Stimulated activated CD4-positive, alpha-beta T cell treated with anti-CD3 and anti-CD28 coated beads, Interleukin-12 subunit alpha, Interleukin-12 subunit beta, amount 100 ng/mL, for 4 hours (primary cell): ENCODE data around the gene ACP7.
"Not testable (repeated sequence)": the region's sequence is repeated elsewhere in the genome, so short reads cannot be mapped to it uniquely, and the experiment has no call there.

Experiments
- DNase-seq: peaks from one replicate; pipeline ENCODE4 v3.0.0-alpha.2; 2020

The ACP7 gene

DNA sequence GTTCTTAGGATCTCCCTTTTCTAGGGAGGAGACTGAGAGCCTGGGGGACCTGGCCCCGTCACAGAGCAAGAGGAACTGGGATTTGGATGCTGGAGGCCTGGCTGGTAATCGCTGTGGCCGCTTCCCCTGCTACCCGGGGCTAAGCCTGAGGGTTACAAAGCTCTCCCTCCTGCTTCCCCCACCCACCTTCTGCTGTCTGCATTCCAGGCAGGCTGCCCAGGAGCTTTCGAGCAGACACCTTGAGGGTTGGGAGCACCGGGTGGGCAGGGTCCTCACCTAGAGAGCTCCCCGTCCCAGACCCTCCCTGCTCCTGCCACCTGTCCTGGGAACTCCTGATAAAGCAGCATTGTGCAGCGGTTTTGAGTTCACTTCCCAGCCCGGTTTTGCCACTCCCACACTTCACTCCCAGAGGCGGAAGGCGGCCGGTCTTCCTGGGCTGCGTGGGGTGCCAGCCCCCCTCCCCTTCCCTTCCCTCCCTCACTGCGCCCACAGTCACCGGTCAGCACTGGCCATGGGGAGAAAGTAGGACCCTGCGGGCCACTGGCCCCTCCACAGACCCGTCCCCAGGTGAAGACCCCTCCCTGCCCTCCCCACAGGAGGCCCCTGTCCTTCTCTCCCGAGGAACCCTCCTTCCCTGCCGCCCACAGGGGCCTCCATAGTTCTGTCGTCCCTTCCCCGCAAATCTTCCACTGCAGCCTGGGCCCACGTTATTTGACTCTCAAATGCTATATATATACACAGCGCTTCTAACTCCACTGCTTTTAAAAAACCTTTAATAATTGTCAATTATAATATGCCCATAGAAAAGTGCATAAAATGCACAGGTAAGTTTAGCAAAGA, 49.5 kb downstream of the ACP7 start:
- no peak for DNase-seq

DNA sequence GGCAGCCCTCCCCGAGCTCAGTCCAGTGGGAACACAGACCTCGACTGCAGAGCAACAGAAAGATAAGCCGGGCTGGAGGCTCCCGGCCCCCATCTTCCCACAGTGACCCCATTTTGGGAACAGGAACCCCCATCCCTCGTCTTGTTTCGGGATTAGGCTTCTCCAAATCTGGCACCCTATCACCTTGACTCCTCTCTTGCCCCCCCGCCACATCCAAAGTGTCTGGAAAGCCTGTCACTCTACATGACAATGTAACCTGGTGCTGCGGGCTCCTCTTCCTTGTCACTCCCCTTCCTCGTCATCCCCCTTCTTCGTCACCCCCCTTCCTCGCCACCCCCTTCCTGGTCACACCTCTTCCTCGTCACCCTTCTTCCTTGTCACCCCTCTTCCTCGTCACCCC, 51.5 kb downstream of the ACP7 start:
- DNase-seq = no peak

DNA sequence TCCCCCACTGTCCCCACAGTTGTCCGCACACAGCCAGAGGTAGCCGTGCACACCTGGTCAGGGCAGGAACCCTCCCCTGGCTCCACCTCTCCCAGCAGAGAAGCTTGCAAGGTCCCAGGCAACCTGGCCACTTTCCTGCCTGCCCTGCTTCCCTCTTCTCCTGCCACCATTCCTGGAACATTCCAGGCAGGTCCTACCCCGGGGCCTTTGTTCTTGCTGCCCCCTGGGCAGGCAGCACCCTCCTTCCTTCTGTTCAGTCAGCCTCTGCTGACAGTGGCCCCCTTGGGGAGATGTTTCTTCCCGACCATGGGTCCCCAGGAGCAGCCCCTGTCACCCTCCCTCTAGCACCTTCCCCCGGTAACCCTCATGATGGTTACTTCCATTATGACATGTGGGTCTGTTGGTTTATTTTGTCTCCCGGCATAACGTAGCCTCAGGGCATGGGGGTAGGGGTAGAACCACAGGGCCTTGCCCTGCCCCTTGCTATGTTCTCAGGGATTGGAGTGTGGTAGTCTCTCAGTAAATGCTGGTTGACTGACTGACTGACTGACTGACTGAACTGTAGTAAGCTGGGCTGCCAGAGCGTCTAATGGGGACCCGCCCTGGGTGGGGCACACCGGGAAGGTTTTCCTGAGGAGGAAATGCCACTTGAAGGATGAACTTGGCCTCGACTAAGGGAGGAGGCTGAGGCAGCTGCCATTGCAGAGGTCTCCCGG, 52.2 kb downstream of the ACP7 start:
- no peak for DNase-seq

DNA sequence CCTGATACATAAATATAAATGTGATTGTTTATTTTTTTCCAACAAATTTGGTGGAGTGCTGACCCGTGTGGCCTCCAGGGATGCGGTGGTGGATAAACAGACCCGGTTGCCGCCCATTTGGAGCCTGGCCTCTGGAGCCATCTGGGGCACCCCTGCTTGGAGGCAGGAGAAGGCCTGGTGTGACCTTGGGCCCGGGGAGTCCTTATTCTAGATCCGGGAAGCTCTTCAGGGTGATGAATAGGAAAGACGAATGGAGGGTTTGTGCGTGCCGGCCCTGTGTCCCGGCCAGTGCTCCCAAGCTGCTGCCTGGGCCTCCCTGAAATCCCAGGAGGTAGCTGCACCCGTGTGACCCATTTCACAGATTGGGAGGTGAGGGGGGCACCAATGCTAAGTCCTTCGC, 53.0 kb downstream of the ACP7 start:
- DNase-seq = no peak

DNA sequence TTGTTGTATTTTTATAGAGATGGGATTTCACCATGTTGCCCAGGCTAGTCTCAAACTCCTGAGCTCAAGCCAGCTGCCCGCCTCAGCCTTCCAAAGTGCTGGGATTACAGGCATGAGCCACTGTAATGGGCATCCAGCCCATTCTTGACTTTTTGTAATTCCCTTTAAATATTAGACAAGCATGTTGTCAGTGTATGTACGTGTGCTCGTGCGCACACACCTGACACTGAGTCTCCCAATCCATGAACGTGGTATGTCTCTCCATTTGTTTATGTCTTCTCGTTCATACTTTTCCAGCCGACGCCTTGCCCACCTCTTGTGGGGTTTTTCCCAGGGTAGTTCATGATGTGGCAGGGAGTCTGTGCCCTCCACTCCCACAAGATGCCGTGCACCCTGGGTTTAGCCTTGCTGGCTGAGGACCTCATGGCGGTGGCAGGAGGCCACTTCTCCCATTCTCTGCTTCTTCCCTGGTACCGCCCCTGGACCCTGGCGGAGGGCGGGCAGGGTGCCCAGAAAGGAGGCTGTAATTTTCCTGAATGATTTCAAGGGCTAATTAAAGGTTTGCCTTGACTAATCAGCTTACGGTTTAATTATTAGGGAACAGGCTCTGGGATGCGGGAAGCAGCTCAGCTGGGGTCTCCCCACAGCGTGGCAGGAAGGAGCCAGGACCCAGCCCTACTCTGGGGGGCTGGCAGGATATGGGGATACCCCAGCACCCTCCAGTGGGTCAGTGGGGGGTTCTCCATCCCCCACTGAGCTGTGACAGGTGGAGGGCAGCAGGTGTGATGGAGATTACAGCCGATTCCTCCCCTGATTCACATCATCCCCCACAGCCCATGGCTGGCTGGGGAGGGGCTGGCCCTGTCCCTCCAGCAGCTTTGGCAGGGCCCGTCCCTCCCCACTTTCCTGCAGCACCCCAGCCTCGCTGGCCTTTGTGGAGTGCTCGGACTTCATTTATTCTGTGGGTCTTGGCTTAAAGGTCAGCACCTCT, 54.3 kb downstream of the ACP7 start:
- DNase-seq = no peak

DNA sequence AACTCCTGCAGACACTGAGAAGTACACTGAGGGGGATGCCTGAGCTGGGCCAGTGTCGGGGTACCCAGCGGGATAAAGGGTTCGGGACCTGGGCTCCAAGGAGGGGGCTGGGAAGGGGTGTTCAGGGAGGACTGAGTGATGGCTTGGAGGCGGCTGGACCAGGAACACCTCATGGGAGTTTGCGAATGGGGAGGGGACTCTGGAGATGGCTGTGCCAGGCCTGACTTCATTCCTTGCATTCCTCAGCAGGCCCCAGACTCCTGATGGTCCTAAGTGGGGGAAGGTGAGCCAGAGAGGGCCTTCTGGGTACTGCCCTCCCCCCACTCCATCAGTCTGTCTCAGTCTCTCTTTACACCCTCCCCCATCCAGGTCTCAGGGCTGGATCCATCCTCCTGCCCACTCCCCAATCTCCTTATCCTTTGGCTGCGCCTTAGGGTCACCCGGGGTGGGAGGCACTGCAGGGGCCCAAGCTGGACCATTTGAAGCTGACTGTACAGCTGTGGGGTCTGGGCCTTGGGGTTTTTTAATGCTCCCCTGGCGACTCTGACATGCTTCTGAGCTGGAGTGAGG, 55.2 kb downstream of the ACP7 start:
- no peak for DNase-seq

DNA sequence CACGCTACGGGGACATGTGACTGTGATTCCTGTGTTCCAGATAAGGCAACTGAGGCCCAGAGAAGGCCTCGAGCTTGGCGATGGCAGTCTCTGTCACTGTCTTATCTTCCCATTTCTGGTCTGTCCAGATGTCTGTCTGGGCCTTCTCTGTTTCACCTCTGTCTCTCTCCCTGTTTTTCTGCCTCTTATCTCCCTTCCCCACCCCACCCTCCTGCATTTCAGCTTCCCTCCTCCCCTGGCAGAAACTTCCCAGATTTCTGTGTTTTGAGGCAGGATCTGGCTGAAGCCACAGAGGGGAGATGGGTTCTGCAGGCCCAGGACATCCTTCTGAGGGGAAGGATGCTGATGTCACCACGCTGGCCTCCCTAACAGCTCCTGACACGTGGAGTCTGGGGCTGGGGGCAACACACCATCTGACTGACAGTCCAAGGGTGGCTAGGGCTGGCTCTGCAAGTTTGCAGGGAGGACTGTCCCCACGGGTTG, 55.8 kb downstream of the ACP7 start:
- no peak for DNase-seq

DNA sequence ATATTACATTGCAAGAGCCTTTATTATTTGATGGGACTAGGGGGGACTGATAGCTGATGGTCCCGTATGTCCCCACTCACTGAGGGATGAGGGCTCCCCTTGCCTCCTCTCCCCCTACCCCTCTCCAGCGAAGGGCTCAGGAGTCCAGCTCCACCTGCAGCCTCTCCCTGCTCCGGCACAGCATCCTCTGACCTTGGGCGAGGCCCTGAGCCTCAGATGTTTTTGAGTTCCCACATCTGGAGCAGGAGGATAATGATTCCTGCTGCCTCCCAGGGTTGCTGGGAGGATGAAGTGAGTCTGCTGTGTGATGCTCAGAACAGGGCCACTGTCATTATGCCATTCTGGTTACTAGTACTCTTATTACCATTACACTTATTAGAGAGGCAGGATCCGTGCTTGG, 56.4 kb downstream of the ACP7 start:
- no peak for DNase-seq

DNA sequence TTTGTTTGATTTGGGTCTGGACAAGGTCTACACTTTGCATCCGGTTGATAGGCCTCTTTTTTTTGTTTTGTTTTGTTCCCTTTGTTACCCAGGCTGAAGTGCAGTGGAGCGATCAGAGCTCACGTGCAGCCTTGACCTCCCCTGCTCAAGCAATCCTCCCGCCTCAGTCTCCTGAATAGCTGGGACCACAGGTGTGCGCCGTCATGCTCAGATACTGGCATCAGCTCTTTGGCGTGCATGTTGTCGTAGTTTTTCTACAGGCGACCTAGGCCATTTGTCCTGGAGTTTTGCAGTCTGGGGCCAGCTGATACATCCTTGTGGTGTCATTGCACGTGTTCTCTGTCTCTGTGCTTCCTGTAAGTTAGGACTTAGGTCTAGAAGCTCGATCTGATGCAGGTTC, 57.8 kb downstream of the ACP7 start:
- no peak for DNase-seq

DNA sequence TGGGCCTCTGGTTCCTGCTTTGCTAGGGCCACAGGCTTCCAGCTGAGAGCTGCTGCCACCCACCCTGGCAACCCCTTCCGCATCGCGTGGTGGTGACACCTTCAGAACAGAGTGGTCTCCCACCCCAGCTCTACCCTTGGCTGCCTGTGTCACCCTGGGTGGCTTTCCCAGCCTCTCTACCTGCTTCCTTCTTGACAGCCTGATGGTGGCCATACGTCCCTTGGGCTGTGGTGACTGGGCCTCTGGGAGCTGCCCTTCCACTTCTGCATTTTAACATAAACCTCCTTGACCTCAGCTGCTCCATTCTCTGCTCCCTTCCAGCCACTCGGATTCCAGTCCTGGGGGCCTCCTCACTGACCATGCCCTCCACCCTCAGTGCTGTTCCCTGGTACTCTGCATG, 58.5 kb downstream of the ACP7 start:
- DNase-seq = no peak

DNA sequence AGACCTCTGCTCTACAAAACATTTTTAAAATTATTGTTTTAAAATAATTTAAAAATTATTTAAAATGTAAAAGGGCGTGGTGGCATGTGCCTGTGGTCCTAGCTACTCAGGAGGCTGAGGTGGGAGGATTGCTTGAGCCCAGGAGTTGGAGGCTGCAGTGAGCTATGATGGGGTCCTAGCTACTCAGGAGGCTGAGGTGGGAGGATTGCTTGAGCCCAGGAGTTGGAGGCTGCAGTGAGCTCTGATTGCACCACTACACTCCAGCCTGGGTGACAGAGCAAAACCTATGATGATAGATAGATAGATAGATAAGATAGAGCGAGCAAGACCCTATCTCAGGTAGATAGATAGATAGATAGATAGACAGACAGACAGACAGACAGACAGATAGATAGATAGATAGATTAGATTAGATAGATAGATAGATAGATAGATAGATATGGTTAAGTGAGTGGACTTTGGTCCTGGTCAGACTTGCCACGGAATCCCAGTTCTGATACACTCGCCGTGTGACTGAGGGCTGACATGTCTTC, 59.7 kb downstream of the ACP7 start:
- DNase-seq = not testable (repeated sequence)

DNA sequence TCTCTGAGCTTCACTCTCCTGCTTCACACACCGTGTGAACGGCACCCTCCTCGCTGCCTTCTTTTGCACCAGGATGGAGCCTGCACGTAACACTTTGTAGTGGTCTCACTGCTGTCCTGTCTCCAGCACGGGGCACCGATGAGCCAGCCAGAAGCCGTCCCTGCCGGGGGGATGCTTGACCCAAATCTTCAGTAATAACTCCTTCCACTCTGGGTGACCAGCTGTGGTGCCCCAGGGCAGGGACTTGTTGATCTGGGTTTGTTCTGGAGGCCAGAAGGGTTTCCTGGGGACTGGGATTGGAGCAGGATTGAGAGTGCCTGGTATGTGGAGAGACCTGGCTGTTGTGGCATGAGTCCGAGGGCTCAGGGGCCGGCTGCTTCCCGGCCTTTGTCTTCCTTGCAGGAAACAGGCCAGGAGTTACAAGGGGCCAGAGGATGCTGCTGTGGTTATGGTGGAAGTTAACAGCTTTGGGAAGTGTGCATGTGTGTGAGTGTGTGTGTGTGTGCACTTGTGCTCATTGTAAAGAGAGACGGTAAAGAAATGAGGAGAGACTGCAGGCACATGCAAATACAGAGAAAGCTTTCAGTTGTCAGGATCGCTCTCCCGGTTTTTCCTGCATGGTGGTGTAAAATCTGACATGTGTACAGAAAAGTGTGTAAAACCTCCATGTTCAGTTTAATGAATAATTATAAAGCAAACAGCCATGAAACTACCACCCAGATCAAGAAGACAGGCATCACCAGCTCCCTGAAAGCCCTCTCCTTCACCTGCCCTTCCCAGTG, 60.3 kb downstream of the ACP7 start:
- DNase-seq = no peak

DNA sequence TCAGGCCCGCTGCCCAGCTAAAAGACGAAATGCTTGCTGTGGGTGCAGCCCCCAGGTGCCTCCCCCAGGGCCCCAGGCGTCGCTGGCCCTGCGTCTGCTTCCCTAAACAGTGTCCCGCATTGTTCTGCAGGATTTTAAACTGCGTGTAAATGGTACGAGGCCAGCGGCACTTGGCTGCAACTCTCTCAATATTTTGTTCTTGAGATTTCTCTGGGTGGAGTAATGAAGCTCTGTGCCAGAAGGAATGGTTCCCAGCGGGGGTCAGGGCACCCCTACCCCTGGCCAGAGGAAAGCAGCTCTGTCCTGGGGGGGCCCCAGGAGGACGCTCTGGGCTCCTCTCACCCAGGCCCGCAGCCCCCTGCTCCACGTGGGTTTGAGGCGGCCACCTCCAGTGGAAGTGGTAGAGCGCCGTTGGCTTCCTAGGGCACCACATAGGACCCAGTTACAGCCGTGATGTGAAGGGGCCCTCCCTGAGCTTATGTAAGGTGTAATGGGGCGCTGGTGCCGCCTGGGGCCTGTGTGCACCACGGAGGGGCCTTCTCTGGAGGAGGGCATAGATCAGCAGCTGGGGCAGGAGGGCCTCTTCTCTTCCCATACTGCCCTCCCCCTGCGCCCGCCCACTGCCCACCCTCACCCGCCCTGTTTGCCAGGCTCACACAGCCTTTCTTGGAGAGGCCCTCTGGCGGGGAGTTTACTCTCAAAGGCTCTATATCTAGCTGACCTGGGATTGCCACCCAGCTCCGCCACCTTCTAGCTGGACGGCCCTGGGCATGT, 61.2 kb downstream of the ACP7 start:
- no peak for DNase-seq

DNA sequence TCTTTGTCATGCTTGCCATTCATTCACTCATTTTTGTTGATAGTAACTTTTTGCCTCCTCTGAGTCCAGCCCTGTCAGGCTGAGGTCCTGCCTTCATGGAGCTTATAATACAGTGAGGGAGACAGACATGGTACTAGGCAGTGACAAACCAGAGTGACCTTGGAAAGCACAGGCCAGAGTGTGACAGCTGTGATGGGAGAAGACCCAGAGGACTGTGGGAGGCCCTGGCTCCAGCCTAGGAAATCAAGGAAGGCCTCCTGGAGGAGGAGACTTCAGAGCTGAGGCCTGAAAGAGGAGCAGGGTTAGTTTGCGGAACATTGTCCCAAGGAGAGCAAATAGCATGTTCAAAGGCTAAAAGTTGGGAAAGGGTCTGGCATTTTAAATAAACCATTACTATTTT, 61.9 kb downstream of the ACP7 start:
- no peak for DNase-seq

DNA sequence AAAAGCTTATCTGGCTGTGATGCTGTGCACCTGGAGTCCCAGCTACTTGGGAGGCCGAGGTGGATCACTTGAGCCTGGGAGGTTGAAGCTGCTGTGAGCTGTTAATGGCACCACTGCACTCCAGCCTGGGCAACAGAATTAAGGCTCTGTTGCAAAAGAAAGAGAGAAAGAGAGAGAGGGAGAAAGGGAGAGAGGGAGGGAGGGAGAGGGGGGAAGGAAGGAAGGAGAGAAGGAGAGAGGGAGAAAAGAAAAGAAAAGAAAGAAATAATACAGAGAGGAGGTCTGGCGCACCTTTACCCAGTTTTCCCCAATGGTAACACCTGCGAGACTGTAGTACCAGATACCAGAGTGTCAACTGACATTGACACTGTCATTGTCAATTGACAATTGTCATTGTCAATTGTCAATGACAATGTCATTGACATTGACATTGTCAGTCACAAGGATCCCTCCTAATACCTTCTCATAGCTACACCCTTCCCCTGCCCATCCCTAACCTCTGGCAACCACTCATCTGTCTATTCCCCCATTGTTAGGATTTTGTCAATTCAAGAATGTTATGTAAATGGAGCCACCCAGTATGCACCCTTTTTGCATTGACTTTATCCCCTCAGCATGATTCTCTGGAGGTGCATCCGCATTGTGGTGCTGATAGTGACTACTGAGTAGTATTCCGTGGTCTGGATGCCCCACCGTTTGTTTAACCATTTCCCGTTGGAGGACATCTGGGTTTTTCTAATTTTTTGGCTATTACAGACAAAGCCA, 62.7 kb downstream of the ACP7 start:
- DNase-seq = no peak

DNA sequence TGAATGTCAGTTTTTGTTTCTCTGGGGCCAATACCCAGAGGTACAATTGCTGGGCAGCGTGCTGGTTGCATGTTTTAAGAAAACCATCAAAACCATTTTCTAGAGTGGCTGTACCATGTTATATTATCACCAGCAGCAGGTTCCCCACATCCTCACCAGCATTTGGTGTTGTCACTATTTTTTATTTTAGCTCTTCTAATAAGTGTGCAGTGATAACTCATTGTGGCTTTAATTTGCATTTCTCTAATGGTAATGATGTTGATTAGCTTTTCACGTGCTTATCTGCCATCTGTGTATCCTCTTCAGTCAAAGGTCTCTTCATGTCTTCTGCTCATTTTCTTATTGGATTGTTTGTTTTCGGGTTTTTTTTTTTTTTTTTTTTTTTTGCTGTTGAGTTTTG, 63.3 kb downstream of the ACP7 start:
- no peak for DNase-seq

DNA sequence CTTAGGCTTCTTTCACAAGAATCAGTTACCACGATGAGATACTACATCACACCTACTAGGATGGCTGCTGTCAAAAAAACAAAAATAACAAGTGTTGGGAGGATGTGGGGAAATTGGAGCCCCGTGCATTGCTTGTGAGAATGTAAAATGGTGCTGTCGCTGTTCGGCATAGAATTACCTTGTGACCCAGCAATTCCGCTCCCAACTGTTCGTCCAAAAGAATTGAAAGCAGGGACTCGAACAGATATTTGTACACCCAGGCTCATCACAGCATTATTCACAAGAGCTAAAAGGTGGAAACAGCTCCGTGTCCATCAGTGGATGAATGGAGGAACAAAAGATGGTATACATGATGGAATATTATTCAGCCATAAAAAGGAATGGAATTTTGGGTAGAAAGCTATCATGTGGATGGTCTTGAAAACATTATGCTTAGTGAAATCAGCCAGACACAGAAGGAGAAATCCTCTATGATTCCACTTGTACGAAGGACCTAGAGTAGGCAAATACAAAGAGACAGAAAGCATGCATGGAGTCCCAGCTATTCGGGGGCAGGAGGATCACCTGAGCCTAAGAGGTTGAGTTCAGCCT, 64.9 kb downstream of the ACP7 start:
- DNase-seq = no peak

DNA sequence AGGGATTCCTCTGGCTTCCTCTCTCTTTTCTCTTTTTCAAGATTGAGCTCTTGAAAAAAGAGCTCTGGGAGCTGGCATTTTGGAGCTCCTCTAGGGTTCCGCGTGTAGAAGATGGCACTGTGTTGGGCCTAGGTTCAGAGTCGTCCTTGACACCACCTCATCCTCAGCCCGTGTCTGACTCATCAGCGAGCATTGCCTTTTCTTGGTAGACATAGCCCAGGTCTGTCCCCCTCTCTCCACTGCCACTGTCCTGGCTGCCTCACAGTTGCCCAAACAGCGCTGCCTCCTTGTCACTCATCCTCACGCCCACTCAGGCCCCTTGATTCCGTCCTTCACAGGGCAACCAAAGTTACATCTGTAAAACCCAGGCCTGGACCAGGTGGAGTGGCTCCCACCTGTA, 66.1 kb downstream of the ACP7 start:
- no peak for DNase-seq

DNA sequence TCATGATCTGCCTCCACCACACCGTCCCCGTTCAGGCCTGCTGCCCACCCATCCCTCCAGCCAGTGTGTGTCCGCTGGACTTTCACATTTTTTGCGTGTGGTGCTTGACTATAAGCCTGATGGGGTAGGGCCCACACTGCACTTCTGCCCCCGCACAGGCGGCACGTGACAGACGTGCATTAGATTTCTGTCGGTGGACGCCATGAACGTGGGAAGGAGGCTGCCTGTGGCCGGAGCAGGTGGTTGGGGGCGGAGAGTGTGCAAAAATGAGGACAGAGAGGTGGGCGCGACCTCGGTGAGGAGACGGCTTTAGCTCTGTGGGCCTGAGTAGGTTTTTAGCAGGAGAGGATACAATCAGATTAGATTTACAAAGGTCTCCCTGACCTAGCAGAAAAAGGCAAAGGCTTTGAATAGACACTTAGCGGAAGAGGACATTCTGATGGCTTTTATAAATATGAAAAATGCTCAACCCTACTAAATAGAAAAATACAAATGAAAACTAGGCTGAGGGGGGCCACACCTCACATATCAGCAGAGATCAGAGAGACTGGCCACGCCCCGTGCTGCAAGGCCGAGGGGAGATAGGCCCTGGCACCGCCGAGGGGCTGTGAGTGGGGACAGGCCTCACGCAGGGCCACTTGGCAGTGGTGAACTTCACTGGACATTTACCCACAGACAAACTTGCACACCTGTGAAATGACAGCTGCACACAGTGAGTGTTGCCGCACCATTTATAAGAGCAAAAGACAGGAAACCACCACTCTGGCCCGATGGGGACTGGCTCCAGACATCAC, 66.8 kb downstream of the ACP7 start:
- no peak for DNase-seq
